Esophagus muscularis mucosa (tissue), 2 donors: ENCODE data around the gene RGS19.

Experiments
- EP300 ChIP-seq: sonication (generic); formaldehyde crosslinking; IDR thresholded peaks from one replicate; pipeline ENCODE4 v1.6.1; 2017; ENCODE audit warnings: antibody characterized with exemption
- POLR2A ChIP-seq: fragments of 450-650 bp; IDR thresholded peaks from one replicate; pipeline ENCODE4 v1.6.1; 2017; ENCODE audit warnings: antibody characterized with exemption, moderate library complexity, mild to moderate bottlenecking, low read depth

GRCh38 chr20:64029293-64030117, 49.8 kb downstream of the RGS19 start:
- TF ChIP-seq EP300 (no peak), POLR2A (no peak)
